ENCODE data around the gene MATN1.

Gene MATN1

GRCh38 chr1:30685796-30686165 lies 37.6 kb downstream of the MATN1 start:
- DNase-seq = no peak

- DNase-seq = peak in 6 of 56 donors; percentile 7 to 46 (median 21)
These were observed 38.2 kb downstream of the MATN1 start for GRCh38 chr1:30684881-30685795.

GRCh38 chr1:30684259-30684658 lies 39.1 kb downstream of the MATN1 start:
- no peak for DNase-seq

- DNase-seq = no peak
These were observed 39.7 kb downstream of the MATN1 start for GRCh38 chr1:30683699-30684098.

GRCh38 chr1:30682396-30683275 lies 40.7 kb downstream of the MATN1 start:
- no peak for DNase-seq

- DNase-seq = no peak
These were observed 41.6 kb downstream of the MATN1 start for GRCh38 chr1:30681782-30682181.

- DNase-seq = no peak
These were observed 42.5 kb downstream of the MATN1 start for GRCh38 chr1:30680879-30681278.

- DNase-seq = no peak
These were observed 43.0 kb downstream of the MATN1 start for GRCh38 chr1:30680429-30680828.

GRCh38 chr1:30679976-30680305 lies 43.4 kb downstream of the MATN1 start:
- DNase-seq = no peak

GRCh38 chr1:30679201-30679975 lies 44.0 kb downstream of the MATN1 start:
- DNase-seq = no peak

GRCh38 chr1:30678209-30678608 lies 45.2 kb downstream of the MATN1 start:
- no peak for DNase-seq

GRCh38 chr1:30677471-30677870 lies 45.9 kb downstream of the MATN1 start:
- DNase-seq = no peak

- no peak for DNase-seq
These were observed 47.6 kb downstream of the MATN1 start for GRCh38 chr1:30675761-30676160.

- no peak for DNase-seq
These were observed 48.1 kb downstream of the MATN1 start for GRCh38 chr1:30675289-30675688.

- no peak for DNase-seq
These were observed 50.0 kb downstream of the MATN1 start for GRCh38 chr1:30673395-30673794.

- DNase-seq = no peak
These were observed 50.7 kb downstream of the MATN1 start for GRCh38 chr1:30672661-30673060.

GRCh38 chr1:30670240-30671060 lies 52.9 kb downstream of the MATN1 start:
- no peak for DNase-seq

GRCh38 chr1:30668546-30669327 lies 54.6 kb downstream of the MATN1 start:
- DNase-seq = no peak

- no peak for DNase-seq
These were observed 55.4 kb downstream of the MATN1 start for GRCh38 chr1:30668024-30668423.

GRCh38 chr1:30666756-30667273 lies 56.6 kb downstream of the MATN1 start:
- no peak for DNase-seq

Measured in amygdala (tissue), 56 donors.